ENCODE results near the gene IGFBP7. TPM values are rescaled to one million over a fixed set of nuclear protein-coding genes. Genes with fewer than 3 reads are reported as not detected.
"Not testable (repeated sequence)": the region's sequence is repeated elsewhere in the genome, so short reads cannot be mapped to it uniquely, and the experiment has no call there.

The IGFBP7 gene
- polyA plus RNA-seq, 3 donors = 575 to 591 (median 582) TPM

GRCh38 chr4:57076646-57077045, 33.5 kb downstream of the IGFBP7 start:
- no peak for DNase-seq (ENCODE audit: low read depth in 3 of 3, low spot score in 2 of 3)

- no peak for DNase-seq (ENCODE audit: low read depth in 3 of 3, low spot score in 2 of 3)
Observed at GRCh38 chr4:57075367-57075766, 34.8 kb downstream of the IGFBP7 start.

GRCh38 chr4:57074744-57075143, 35.4 kb downstream of the IGFBP7 start:
- no peak for DNase-seq (ENCODE audit: low read depth in 3 of 3, low spot score in 2 of 3)

GRCh38 chr4:57073559-57073958, 36.6 kb downstream of the IGFBP7 start:
- no peak for DNase-seq (ENCODE audit: low read depth in 3 of 3, low spot score in 2 of 3)

- no peak for DNase-seq (ENCODE audit: low read depth in 3 of 3, low spot score in 2 of 3)
Observed at GRCh38 chr4:57071326-57071725, 38.9 kb downstream of the IGFBP7 start.

- no peak for DNase-seq (ENCODE audit: low read depth in 3 of 3, low spot score in 2 of 3)
Observed at GRCh38 chr4:57070461-57070860, 39.7 kb downstream of the IGFBP7 start.

- no peak for DNase-seq (ENCODE audit: low read depth in 3 of 3, low spot score in 2 of 3)
Observed at GRCh38 chr4:57068237-57068981, 41.8 kb downstream of the IGFBP7 start.

- no peak for DNase-seq (ENCODE audit: low read depth in 3 of 3, low spot score in 2 of 3)
Observed at GRCh38 chr4:57065730-57066482, 44.3 kb downstream of the IGFBP7 start.

- DNase-seq (ENCODE audit: low read depth in 3 of 3, low spot score in 2 of 3) = no peak
Observed at GRCh38 chr4:57064811-57065711, 45.1 kb downstream of the IGFBP7 start.

- DNase-seq (ENCODE audit: low read depth in 3 of 3, low spot score in 2 of 3) = no peak
Observed at GRCh38 chr4:57064120-57064519, 46.1 kb downstream of the IGFBP7 start.

GRCh38 chr4:57063518-57063917, 46.7 kb downstream of the IGFBP7 start:
- DNase-seq (ENCODE audit: low read depth in 3 of 3, low spot score in 2 of 3) = no peak

- DNase-seq (ENCODE audit: low read depth in 3 of 3, low spot score in 2 of 3) = no peak
Observed at GRCh38 chr4:57061395-57061794, 48.8 kb downstream of the IGFBP7 start.

- DNase-seq (ENCODE audit: low read depth in 3 of 3, low spot score in 2 of 3) = not testable (repeated sequence)
Observed at GRCh38 chr4:57060717-57061067, 49.5 kb downstream of the IGFBP7 start.

- DNase-seq (ENCODE audit: low read depth in 3 of 3, low spot score in 2 of 3) = no peak
Observed at GRCh38 chr4:57059890-57060716, 50.1 kb downstream of the IGFBP7 start.

- no peak for DNase-seq (ENCODE audit: low read depth in 3 of 3, low spot score in 2 of 3)
Observed at GRCh38 chr4:57055886-57056285, 54.3 kb downstream of the IGFBP7 start.

GRCh38 chr4:57053508-57053907, 56.7 kb downstream of the IGFBP7 start:
- no peak for DNase-seq (ENCODE audit: low read depth in 3 of 3, low spot score in 2 of 3)

- no peak for DNase-seq (ENCODE audit: low read depth in 3 of 3, low spot score in 2 of 3)
Observed at GRCh38 chr4:57051524-57051923, 58.7 kb downstream of the IGFBP7 start.

- no peak for DNase-seq (ENCODE audit: low read depth in 3 of 3, low spot score in 2 of 3)
Observed at GRCh38 chr4:57051095-57051494, 59.1 kb downstream of the IGFBP7 start.

- DNase-seq (ENCODE audit: low read depth in 3 of 3, low spot score in 2 of 3) = no peak
Observed at GRCh38 chr4:57048590-57049304, 61.4 kb downstream of the IGFBP7 start.

- not testable (repeated sequence) for DNase-seq (ENCODE audit: low read depth in 3 of 3, low spot score in 2 of 3)
Observed at GRCh38 chr4:57047046-57047445, 63.1 kb downstream of the IGFBP7 start.

Data from right renal cortex interstitium (tissue), 3 donors.